ENCODE data around the gene CASZ1.

The CASZ1 gene

DNA sequence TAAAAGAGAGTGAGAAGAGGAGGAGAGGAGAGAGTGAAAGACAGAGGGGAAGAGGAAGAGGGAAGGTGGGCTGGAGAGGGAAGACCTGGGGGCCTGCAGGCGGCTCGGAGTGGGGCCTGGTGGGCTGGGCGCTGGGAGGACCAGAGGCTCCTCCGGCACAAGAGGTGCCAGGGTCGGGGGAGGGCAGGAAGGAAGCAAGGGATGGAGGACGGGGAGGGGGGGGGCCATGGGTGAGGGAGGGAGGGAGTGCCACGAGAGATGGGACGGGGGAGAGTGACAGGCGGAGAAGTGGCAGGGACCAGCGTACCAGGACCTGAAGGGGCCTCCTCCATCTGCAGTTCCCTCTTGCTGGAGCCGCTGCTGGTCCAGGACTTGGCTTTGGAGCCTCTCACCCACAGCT is 87.7 kb downstream of the CASZ1 start:
- no peak for DNase-seq (ENCODE audit: low read depth, low spot score)

DNA sequence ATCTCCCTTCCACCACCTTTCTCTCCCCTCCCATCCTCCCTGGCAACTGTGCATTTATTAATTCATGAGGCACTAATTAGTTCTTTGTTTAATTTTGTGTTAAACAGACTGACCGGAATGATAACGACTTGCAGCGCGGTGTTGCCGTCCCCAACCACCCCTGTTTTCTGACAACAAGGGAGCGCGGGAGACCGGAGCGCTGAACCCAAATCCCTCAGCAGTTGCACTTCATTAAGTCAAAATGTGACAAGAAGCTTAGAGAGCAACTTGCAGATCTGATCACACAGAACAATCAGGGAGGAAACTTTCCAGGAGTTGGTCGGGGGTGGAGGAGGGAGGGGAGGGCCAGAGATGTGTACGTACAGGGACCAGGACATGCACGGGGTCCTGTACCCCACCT is 89.2 kb downstream of the CASZ1 start:
- DNase-seq (ENCODE audit: low read depth, low spot score) = no peak

DNA sequence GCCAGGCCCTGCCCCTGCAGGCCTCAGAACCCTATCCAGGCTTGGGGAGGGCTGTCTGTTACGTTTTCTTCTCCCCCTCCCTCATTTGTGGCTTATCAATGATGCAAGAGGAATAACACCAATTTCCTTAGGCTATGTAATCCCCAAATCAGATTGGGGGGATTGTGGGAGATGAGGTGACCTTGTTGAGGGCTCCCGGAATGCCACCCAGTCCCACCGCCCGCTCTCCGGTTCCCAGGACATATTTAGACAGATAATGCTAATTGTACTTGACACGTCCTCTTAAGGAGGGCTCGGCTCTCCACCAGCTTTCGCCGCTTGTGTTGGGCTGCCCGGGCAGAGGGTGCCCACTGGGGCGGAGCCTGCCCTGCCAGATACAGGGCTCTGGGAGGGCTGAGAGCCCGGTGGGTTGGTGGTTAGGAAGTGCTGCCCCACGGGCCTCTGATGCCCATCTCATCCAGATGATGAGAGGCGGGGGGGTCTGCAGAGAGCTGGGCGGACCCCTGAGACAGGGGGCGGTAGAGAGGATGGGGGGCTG is 90.0 kb downstream of the CASZ1 start:
- DNase-seq (ENCODE audit: low read depth, low spot score) = no peak

DNA sequence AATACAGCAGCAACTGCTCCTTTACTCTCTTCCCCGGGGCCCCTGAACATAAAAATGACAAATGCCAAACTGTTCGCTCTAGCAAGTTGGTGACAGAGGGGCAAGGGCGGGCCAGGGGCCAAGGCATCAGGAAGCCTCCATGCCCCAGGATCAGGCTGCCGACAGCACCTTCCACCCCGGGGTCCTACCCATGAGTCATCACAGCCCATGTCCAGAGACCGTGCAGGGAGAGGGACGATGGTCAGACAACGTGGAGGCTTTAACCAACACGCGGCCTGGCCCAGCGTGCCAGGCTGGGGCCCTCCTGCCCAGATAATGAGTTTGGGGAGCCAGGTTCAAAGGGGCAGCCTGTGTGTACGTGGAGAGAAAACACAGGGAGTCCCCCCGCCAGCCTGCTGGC is 90.5 kb downstream of the CASZ1 start:
- DNase-seq (ENCODE audit: low read depth, low spot score) = no peak

DNA sequence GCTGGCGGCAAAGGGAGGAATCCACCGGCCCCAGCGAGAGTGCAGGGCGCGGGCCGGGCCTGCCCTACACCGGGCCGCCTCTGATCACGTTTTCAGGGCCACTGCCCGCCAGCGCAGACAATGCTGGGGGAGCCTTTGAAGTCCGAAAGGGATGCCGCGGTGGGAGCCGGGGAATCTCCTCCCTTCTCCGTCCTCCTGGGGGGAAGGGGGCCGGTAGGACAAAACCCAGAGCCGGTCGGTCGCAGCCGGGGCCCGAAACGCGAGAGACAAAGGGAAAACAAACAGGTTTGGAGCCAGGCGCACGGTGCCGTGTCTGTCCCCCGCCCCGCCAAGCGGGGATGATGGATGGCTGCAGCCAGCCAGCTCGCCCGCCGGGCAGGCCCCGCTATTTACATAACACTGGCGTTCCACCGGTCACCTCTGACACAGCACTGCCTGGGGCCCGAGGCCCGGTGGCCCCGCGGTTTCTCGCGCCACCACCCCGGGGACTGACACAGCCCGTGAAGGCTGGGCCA is 92.0 kb downstream of the CASZ1 start:
- no peak for DNase-seq (ENCODE audit: low read depth, low spot score)

DNA sequence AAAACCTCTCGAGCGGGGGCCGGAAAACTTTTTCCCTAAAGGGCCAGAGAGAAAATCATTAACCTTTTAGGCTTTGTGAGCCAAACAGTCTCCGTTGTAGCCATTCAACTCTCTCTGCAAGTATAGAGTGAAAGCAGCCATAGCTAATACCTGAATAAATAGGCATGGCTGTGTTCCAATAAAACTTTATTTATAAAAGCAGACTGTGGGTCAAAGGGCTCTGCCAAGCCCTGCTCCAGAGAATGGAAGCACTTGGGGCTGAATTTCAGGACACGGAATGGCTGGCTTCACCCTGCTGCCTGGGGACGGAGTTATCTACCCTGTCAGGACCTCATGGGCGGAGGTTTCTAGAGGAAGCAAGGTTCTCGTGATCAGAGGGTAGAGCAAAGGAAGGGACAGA is 92.7 kb downstream of the CASZ1 start:
- DNase-seq (ENCODE audit: low read depth, low spot score) = no peak

DNA sequence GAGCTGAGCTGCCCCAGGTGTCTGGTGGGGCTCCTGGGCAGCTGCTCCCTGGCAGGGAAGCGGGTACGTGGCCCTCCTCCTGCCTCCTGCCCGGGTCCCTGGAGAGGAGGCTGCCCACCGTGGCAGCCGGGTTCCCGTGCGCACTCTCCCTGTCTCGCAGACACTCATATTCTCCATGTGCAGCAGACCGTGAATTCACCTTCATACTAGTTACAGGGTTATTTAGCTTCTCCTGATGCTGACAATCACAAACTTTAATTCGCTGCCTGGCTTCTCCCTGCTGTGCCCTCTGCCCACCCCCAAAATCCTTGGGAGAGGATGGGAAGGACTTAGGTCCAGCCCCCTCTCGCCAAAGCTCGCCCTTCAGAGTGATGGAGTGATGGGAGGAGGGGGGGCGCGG is 95.3 kb downstream of the CASZ1 start:
- no peak for DNase-seq (ENCODE audit: low read depth, low spot score)

DNA sequence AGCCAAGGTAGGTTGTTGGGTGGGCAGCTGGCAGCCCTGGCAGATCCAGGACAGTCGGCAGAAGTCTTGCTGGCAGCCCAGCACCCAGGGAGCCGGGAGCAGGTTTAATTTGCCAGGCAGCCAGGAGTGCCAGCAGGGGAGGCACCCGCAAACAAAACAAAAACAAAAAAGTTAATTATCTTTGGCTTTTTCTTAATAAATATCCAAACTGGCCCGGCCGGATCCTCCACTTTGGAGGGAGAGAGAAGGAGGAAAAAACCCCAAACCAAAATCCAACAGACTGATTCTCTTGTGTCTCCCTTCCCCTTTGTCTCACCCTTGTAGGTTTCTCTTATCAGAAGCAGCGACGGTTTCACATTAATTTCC is 97.0 kb downstream of the CASZ1 start:
- no peak for DNase-seq (ENCODE audit: low read depth, low spot score)

DNA sequence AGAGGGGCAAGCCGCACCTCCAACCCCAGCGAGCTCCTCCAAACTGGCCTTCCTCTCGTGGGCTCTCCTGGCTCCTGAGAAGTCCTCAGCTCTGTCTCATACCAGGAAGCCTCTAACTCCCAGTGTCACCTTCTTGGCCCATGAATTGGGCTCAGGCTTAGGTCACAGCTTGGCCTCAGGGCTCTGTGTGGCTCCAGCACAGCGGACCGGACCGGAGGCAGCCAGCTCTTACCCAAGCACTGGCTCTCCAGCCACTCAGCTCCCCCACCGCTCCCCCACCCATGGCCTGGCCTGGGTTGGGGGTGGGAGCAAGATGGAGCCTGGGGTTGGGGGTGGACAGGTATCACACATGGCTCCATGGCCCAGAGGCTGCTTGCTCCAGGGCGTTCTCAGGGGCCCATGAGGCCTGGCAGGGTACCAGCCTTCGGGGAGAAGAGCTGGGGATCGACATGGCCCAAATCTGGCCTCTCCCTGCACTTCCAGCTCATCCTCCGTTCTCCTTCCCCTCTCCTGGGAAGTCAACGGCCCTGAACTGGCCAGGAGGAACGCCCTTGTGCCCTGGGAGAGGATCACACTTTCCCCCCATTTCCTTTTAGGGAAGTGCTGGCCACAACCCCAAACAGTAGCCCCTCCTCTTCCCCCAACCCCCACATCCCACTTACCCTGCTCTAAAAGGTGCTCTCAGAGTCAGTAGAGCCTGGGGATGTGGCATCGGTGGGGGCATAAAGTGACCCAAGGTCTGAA is 97.5 kb downstream of the CASZ1 start:
- no peak for DNase-seq (ENCODE audit: low read depth, low spot score)

DNA sequence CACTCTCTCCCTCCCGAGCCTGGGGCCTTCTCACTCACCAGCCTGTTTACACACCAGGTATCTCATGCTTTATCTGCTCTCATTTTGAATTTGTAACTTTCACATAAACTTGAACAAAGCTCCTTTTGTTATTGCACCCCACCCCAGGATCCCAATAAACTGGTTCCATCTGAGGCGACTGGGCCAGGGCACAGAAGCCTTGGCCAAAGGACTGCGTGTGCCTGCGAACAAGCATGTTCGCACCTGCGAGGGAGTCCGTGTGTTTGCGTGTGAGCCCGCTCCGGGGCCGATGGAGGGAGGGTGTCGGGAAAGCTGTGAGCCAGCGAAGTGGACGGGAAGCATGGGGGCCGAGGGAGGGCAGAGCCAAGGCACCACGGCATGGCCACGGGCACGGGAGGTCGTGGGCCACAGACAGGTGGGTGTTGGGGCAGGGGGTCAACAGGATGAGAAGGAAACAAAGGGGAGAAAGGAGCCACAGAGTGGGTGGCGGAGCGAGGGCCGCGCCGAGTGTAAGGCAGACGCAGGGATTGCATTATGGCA is 98.8 kb downstream of the CASZ1 start:
- no peak for DNase-seq (ENCODE audit: low read depth, low spot score)

DNA sequence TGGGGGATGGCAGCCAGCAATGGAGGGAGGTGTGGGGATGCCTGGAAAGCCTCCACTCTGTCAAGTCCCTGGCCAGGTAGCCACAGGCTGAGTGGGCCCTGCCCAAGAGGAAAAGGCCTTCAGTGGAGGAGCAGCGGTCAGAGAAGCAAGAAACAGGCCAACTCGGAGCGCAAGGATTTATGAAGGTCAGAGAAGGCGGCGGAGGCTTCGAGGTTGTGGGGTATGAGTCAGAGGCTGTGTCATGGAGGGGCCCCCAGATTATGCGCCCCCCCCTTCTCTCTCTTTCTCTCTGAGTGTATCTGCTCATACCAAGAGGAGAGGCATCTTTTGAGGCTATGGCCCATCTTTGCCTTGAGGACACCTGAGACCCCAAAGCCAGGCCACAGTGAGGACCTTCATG is 99.5 kb downstream of the CASZ1 start:
- DNase-seq (ENCODE audit: low read depth, low spot score) = peak; percentile 15

DNA sequence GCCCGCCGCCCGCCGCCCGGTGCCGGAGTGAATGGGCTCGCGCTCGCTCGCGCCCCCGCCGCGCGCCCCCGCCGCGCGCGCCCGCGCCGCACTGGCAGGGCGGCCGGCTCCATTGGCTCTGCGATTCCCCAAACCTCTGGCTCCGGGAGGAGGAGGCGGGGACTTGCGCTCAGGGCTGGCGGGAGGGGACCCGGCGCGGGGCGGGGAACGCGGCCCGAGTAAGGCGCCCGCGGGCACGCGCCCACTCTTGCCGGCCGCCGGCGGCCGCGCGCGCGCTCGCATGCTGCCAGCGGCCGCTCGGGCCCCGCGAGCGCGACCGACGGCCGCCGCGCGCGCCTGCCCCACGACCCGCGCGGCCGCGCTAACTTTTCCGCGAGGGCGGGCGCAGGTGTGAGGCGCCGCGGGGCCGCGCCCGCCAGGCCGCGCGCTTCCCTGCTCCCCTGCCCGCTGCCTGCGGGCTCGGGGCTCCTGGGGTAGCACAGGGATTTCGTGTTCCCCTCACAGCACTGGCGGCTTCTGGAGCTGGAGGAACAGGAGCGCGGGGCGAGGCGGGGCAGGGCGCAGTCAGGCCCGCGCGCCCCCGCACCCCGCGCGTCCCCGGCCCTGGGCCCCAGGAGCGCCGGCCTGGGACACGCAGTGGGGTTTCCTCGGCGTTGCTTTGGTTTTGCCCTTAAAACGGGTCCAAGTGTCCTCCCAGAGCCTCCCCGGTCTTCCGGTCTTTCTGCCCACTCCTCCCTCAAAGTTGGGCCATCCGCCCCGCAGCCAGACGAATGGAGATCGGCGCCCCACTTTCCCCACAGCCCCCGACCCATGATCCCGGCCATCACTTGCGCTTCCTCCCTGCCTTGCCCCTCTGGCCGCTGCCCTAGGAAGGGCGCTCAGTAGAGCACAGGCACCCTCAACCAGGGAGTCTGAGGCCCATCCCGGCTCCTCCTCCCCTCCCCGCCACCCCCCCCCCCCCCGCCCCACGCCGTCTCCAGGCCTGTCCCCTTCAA is 101.5 kb downstream of the CASZ1 start:
- peak; percentile 26 for DNase-seq (ENCODE audit: low read depth, low spot score)

DNA sequence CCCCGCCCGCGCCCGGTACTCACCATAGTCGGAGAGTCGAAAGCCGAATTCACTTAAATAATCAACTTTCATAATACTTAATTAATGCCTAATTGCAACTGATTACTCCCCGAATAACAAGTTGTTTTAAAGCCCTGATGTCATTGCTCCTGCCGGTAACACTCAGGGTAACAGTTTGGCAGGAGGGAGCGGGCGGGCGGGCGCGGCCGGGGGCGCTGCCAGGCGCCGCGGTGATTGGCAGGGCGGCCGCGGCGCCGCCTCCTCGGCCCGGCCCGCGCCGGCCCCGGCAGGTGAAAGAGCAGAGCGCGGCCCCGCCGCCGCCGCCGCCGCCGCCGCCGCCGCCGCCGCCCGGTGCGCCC is 102.2 kb downstream of the CASZ1 start:
- DNase-seq (ENCODE audit: low read depth, low spot score) = peak; percentile 21

DNA sequence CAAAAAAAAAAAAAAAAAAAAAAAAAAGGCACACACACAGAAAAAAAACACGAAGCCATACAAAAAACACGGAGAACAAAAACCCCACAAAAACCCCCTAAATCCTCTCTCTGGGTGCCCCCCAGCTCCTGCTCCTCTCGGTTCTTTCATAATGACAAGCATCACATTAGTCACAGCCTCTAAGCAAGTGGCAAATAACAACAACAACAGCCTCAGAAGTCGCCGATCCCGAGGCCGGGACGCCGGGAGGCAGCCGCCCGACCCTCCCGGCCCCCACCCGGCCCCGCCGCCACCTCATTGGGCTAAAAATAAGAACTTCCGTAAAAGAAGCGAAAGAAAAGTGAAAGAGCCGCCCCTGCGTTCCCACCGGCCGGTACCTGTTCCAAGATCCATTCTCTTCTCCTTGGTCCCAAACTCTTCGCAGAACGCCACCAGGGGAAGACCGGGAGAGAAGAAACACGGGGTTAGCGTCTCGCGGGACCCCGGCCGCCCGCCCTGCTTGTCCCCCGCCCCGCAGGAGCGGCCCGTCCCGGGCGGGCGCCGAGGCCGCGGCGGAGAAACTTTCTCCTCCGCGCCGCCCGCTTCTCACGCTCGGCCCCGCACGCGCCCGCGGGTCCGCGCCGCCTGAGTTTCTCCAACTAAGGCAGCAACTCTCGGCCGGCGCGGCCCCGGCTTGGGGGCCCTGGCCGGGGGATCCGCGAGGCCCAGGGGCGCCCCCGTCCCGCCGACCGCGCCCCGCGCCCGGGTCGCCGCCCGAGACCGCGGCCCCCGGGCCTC is 102.8 kb downstream of the CASZ1 start:
- no peak for DNase-seq (ENCODE audit: low read depth, low spot score)

DNA sequence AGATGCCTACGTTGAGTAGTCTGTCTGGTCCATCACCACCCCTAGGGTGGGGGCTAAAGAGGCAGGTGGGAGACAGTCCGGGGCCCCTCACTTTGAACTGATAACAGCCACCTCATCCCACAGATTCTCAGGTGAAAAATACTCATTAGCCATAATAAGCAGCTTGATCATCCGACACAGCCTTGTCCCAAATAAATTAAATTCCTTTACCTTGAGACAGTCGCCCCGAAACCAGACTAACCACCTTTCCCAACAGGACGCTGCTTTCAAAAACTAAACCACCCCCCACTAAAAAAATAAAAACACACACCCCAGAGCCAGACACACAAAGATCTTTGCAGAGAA is 103.3 kb downstream of the CASZ1 start:
- no peak for DNase-seq (ENCODE audit: low read depth, low spot score)

DNA sequence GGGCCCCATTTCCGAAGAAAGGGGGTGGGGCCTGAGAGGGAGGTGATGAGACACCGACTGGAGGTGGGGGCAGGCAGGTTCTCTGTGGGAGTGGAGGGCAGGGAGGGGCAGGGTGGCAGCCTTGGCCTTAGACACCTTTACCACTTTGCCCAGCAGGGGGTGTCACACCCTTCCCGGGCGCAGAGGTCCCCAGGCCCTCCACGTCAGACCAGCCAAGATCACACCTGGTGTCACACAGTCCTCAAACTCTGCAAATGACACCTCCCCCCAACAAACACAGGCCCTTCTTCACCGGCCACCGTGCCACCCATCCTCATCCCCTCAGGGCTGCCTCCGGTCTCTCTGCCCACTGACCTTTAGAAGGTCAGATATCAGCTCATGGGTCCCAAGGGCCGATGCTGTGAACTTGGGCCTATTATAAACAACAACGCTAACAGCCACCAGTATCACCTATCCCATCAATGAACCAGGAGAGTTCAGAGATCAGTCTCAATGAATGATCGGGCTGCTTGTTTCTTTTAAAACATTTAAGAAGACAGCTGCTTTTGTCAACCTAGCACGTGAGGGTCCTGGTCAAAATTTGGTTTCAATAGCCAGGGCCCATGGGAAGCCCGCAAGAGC is 103.9 kb downstream of the CASZ1 start:
- peak; percentile 11 for DNase-seq (ENCODE audit: low read depth, low spot score)

DNA sequence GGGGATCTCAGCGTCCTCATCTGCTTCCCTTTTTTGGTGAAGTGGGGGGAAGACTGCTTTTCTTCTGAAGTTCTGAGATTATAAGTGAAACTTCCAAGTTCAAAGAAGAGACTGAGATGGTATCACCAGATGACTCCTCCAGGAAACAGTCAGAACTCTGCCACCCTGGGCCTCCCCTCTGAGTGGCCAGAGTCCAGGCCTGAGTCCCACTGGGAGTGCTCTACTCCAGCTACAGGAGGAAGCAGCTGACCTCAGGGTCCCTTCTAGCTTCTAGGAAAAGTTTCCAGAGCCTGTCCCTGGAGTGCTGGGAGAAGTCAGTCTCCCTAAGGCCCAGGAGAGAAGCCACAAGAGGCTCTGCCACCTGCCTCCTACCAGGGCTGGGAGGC is 104.7 kb downstream of the CASZ1 start:
- no peak for DNase-seq (ENCODE audit: low read depth, low spot score)

DNA sequence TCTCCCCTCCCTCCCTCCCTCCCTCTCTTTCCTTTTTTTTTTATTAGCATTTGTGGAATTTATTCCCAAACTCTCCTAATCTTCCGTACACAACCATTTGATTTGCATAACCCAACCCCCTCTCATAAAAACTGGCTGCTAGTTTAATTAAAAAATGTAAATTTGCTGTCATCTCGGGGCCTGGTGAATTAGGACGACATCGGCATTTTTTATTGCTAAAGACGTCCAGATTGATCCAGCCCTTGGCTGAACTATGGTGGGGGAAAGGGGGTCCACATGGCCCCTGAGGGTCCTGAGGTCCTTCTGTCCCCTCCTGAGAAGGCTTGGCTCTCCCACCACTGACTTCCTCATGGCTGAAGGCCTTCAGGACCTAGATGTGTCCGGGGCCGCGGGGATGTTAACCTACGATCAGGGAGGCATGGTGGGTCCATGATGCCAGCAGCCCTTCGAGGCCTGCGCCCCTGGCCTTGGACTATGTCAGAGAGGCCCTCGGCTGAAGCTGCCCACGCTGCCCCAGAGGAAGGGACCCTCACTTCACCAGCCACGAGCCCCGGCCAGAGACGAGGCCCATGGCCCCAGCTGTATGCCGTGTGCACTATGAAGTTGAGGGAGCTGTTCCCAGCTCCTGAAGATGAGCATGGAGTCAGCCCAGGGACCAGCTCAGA is 105.2 kb downstream of the CASZ1 start:
- DNase-seq (ENCODE audit: low read depth, low spot score) = no peak

DNA sequence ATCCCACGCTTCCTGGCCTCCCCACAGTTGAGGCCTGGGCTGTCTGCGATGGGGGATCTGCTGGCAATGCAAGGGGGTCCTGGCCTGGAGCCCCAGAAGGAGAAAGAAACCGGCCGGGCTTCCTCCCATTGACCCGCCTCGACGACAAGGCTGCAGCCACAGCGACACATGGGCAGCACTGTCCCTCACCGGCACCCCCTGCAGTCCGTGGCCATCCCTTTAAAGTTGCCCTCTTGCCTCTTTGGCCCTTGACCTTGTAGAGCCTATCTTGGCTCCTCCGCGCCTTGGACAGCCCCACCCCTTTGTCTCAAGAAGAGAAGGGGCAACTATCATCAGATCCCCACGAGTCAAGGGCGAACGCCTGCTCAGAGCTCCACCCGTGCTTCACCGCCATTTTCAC is 106.0 kb downstream of the CASZ1 start:
- DNase-seq (ENCODE audit: low read depth, low spot score) = no peak

DNA sequence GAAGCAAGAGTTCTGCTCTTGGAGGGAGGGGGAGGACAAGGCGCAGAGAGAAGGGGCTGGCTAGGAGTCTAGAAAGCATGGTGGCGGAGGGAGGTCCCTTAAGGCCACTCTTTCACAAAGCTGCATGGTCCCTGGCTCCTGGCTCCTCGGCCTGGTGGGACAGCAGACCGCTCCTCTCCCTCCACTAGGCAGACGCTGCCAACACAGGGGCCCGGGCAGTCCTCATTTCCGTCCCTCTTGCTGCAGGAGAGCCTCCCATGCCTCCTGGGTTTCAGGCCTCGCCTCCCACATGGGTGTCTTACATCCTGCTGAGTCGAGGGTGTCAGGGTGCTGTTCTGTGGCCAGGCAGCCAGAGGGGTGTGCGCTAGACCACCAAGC is 108.0 kb downstream of the CASZ1 start:
- no peak for DNase-seq (ENCODE audit: low read depth, low spot score)

All from activated naive CD8-positive, alpha-beta T cell treated with anti-CD3 and anti-CD28 coated beads, Interleukin-2, amount 50 U/mL, for 16 hours (primary cell).